VCaP (cell line): ENCODE results near the gene LAMA2.

Experiments
- H3K27ac ChIP-seq: fragments of 450-650 bp; 2 replicates; pipeline ENCODE4 v1.5.1; 2017
- TF ChIP-seq, protein P1 (sequence below): fragments of 450-650 bp; conservative IDR thresholded peaks from 2 replicates; pipeline ENCODE4 v1.5.1; 2017; ENCODE audit warnings: mild to moderate bottlenecking, moderate library complexity

LAMA2 gene

DNA sequence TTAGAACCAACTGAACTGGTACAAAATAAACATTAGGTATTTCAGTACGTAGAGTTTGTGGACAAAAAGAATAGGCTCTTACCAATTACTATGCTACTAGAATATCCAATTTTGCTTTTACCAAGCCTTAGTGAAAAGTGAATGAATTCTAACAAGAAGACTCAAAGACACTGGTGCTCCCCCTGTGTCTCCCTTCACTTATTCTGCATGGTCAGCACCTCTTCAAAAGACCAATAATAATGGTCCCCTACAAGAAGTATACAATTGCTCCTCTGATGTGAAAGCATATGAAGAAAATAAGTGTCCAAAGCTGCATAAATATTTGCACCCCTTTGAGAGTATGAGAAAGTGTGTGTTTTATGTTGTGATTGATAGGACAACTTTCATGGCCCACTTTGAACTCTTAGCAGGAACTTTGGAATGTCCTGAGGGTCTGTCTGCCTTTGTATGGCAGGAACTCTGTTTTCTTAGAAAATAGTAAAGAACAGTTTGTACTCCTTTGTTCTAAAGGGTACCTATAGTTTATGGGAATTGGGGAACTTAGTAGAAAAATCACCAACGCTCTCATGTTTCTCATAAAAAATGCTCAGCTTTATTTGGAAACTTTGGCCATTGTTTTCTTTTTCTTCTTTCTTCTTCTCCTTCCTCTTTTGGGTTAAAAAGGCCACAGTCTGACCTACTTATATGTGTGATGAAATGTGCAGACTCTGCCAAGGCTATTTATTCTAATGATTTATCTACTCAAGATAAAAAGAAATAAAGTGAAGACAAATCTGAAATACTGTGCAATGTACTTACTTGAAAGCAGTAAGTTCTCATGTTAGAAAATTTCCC, 352.4 kb downstream of the LAMA2 start:
- H3K27ac ChIP-seq: no peak overlapping the region
- TF ChIP-seq, protein P1, sequence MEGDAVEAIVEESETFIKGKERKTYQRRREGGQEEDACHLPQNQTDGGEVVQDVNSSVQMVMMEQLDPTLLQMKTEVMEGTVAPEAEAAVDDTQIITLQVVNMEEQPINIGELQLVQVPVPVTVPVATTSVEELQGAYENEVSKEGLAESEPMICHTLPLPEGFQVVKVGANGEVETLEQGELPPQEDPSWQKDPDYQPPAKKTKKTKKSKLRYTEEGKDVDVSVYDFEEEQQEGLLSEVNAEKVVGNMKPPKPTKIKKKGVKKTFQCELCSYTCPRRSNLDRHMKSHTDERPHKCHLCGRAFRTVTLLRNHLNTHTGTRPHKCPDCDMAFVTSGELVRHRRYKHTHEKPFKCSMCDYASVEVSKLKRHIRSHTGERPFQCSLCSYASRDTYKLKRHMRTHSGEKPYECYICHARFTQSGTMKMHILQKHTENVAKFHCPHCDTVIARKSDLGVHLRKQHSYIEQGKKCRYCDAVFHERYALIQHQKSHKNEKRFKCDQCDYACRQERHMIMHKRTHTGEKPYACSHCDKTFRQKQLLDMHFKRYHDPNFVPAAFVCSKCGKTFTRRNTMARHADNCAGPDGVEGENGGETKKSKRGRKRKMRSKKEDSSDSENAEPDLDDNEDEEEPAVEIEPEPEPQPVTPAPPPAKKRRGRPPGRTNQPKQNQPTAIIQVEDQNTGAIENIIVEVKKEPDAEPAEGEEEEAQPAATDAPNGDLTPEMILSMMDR: no peak

DNA sequence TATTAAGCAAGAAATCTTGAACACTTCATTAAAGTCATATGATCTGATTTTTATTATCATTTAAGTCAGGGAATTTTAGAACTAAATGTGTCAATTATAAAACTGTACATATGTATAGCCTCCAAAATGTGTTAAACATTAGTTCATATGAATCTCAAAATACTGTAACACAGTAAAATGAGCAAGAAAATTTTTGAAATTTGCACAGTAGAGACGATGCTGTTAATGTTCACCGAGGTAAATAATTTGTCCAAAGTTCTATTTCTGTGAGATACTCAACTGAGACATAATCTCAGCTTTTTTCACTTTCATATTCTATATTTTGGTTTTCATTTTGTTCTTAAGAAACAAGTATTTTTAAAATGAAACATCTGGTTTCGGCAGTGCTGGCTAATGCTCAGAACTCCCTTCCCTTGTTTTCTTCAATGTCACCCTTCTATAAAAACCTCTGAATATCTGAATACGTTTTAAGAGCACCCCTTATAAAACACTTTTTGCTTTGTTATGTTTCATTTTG, 353.1 kb downstream of the LAMA2 start:
- TF ChIP-seq, protein P1: no peak
- H3K27ac ChIP-seq: no peak overlapping the region

DNA sequence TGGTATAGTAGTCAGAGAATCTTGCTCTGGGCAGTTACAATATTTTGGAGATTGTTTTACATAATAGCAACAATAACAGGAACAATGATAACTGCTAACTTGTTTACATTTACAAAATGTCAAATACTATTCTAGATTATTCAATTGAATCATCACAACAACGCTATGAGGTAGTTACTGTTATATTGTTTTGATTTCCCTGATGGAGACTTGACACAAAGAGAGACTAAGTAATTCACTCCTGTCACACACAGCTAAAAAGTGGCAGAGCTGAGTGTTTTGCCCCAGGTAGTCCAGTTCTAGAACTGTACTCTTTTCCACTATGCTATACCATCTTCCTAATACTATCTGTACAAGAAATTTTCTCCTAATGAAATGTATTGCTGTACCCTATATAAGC, 356.1 kb downstream of the LAMA2 start:
- TF ChIP-seq, protein P1: no peak

DNA sequence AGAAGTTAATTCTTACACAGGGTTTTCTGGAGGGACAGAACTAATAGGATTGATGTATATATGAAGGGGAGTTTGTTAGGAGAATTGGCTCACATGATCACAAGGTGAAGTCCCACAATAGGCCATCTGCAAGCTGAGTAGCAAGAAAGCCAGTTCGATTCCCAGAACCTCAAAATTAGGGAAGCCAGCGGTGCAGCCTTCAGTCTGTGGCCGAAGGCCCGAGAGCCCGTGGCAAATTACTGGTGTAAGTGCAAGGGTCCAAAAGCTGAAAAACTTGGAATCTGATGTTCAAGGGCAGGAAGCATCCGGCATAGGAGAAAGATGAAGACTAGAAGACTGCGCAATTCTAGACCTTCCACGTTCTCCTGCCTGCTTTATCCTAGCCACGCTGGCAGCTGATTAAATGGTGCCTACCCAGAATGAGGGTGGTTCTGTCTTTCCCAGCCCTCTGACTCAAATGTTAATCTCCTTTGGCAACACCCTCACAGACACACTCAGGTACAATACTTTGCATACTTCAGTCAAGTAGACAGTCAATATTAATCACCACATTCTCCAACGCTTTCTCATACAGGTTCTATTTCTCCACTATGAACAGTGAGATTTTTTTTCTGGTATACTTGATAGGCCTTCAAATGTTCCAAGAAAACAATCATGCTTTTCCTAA, 357.0 kb downstream of the LAMA2 start:
- H3K27ac ChIP-seq: no peak overlapping the region
- TF ChIP-seq, protein P1: no peak

More for the DNA sequence above, 356.1 kb downstream of the LAMA2 start:
- H3K27ac ChIP-seq: no peak overlapping the region

DNA sequence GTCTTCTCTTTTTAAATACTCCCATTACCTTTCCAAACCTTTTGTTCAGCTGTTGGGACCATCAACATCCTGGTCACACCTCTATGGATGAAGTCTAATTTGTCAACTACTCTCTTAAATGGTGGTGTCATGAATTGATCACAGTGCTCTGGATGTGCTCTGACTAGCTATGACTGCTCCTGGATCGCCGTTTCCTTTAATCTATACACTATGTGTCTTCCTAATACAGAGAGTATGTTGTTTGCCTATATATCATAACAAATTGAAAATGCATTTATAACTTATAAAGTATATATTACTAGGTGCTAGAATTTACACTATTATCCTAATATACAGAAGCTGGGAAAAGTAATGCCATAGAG, 357.5 kb downstream of the LAMA2 start:
- TF ChIP-seq, protein P1: no peak
- H3K27ac ChIP-seq: no peak overlapping the region

DNA sequence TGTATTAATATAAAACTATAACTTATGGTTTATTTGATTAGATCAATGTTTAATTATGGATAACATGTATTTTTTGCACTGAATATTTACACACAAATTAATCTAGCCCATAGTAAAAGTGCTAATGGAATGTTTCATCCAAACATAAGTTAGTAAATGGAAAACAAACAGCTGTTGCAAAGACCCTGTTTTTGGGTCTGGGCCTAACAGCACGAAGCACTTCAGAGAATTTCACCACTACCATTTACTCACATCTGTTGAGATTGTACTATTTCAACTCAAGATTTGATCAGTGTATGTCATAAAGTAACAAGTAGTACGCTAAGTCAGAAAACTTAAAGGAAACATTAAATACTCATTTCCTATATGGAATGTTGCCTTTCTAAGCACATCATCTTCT, 359.6 kb downstream of the LAMA2 start:
- H3K27ac ChIP-seq: no peak overlapping the region
- TF ChIP-seq, protein P1: no peak

DNA sequence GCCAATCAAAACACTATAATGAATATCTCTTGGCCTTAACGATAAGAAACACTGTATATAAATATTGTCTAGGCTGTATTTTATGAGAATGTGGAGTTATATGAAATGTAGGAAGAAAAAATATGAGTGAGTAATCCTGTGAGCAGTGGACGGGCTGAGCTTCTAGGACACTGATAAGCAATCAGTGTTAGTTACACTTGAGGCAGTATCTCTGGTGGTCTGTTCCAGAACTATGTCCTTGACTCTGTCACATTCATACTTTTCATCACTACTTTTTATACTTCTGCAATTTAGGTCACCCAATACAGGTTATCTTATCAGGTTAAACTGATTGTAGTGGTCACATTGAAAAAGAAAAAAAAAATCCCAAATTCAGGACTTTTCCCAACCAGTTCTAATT, 360.4 kb downstream of the LAMA2 start:
- no peak overlapping the region for H3K27ac ChIP-seq
- TF ChIP-seq, protein P1: no peak
